T-cell (primary cell): Measurements from ENCODE around the gene REM1. TPM values are rescaled to one million over a fixed set of nuclear protein-coding genes. Genes with fewer than 3 reads are reported as not detected.
A peak's percentile ranks its signal among the peaks of the same experiment; 100 is the strongest.
"Not testable (repeated sequence)": the region's sequence is repeated elsewhere in the genome, so short reads cannot be mapped to it uniquely, and the experiment has no call there.

Experiments
- ATAC-seq, 4 experiments: fragments of 200-7000 bp in 3 of 4; fragments of 150-1000 bp in 1 of 4; cut with Tn5 transposase; replicated peaks in 1 of 4; 1 replicate in 3 of 4; 2 replicates in 1 of 4; pipeline ENCODE4 v1.10.0; 2021; ENCODE audit warnings: moderate library complexity in 3 of 4, mild to moderate bottlenecking in 2 of 4, moderate number of reproducible peaks in 1 of 4
- CTCF ChIA-PET, 2 donors: fragments of 300-600 bp; sonication (Branson Sonifier 250); formaldehyde crosslinking; loops; one replicate each; lab custom pipeline; 2022; ENCODE audit warnings: antibody characterized with exemption in 2 of 2; lab: Charles Lee
- POLR2A ChIA-PET, 2 donors: fragments of 300-600 bp; sonication (Branson Sonifier 250); formaldehyde crosslinking; loops; one replicate each; lab custom pipeline; 2022; ENCODE audit warnings: antibody characterized with exemption in 2 of 2; lab: Charles Lee
- DNase-seq, 35 experiments: peaks; one replicate each; pipeline versions ENCODE4 v3.0.0 to v3.0.0-alpha.2; 2013 to 2023
- H3K27ac ChIP-seq: one replicate; pipeline ENCODE4 v1.5.1; 2013; ENCODE audit warnings: low read length
- H3K27me3 ChIP-seq, 2 experiments: replicated peaks in 1 of 2; 1 replicate in 1 of 2; 2 replicates in 1 of 2; pipeline versions ENCODE4 v1.6.1 to v1.7.0; 2013; ENCODE audit warnings: low read length in 1 of 2, mixed read lengths in 1 of 2; ENCODE audit not compliant: control insufficient read depth in 2 of 2, insufficient read depth in 2 of 2; ENCODE audit errors: extremely low read depth in 1 of 2
- H3K36me3 ChIP-seq, 2 donors: 1 replicate in 1 of 2; 2 replicates in 1 of 2; pipeline versions ENCODE4 v1.6.1 to v1.7.0; 2013; ENCODE audit warnings: low read length in 1 of 2; ENCODE audit not compliant: control insufficient read depth in 2 of 2, insufficient read depth in 1 of 2; ENCODE audit errors: extremely low read depth in 1 of 2
- H3K4me1 ChIP-seq, 2 experiments: 1 replicate in 1 of 2; 2 replicates in 1 of 2; pipeline versions ENCODE4 v1.6.1 to v1.7.0; 2013; ENCODE audit warnings: low read length in 2 of 2, mixed read lengths in 1 of 2; ENCODE audit not compliant: insufficient read depth in 2 of 2, control insufficient read depth in 1 of 2; ENCODE audit errors: extremely low read depth in 1 of 2
- H3K4me3 ChIP-seq, 2 donors: 1 replicate in 1 of 2; 2 replicates in 1 of 2; pipeline versions ENCODE4 v1.5.1 to v1.7.0; 2013; ENCODE audit warnings: mild to moderate bottlenecking in 2 of 2, low read length in 1 of 2, moderate library complexity in 1 of 2; ENCODE audit not compliant: control insufficient read depth in 1 of 2; ENCODE audit errors: extremely low read depth in 1 of 2
- H3K9me3 ChIP-seq: 2 replicates; pipeline ENCODE4 v1.7.0; 2013
- H3K27ac Mint-ChIP-seq, 2 donors: one replicate each; pipeline ENCODE4 v1.8.0; 2020 to 2021; ENCODE audit warnings: mild to moderate bottlenecking in 2 of 2, mixed read lengths in 2 of 2
- H3K27me3 Mint-ChIP-seq, 2 donors: one replicate each; pipeline ENCODE4 v1.8.0; 2021 to 2022; ENCODE audit warnings: mixed read lengths in 2 of 2
- H3K36me3 Mint-ChIP-seq: one replicate; pipeline ENCODE4 v1.8.0; 2021; ENCODE audit warnings: mixed read lengths
- H3K4me1 Mint-ChIP-seq, 3 donors: one replicate each; pipeline ENCODE4 v1.8.0; 2020 to 2022; ENCODE audit warnings: mixed read lengths in 3 of 3, mild to moderate bottlenecking in 1 of 3
- H3K4me3 Mint-ChIP-seq, 3 donors: one replicate each; pipeline ENCODE4 v1.8.0; 2020 to 2022; ENCODE audit warnings: mild to moderate bottlenecking in 3 of 3, mixed read lengths in 3 of 3, moderate library complexity in 3 of 3
- H3K9me3 Mint-ChIP-seq, 3 donors: one replicate each; pipeline ENCODE4 v1.8.0; 2020 to 2022; ENCODE audit warnings: mixed read lengths in 3 of 3
- WGBS: methylation state at CpG from one replicate; pipeline ENCODE4 v1.1.5; 2013; ENCODE audit warnings: missing lambda C conversion rate; ENCODE audit not compliant: insufficient coverage; 5-methylcytosine and 5-hydroxymethylcytosine counted together
- total RNA-seq, 35 experiments: library from RNA in 6 of 35; stranded (reverse) in 6 of 35; fragments of 120-200 nt in 1 of 35; gene quantifications; one replicate each; pipeline versions ENCODE4 v1.2.1 to v1.2.4 and lab custom pipeline; 2013 to 2026

The REM1 gene, protein sequence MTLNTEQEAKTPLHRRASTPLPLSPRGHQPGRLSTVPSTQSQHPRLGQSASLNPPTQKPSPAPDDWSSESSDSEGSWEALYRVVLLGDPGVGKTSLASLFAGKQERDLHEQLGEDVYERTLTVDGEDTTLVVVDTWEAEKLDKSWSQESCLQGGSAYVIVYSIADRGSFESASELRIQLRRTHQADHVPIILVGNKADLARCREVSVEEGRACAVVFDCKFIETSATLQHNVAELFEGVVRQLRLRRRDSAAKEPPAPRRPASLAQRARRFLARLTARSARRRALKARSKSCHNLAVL
- total RNA-seq, result not detected
- not detected for total RNA-seq (2013)
- total RNA-seq (lab: John Stamatoyannopoulos, UW), result 0 to 0.09 (median 0) reads per million in 29 experiments

DNA sequence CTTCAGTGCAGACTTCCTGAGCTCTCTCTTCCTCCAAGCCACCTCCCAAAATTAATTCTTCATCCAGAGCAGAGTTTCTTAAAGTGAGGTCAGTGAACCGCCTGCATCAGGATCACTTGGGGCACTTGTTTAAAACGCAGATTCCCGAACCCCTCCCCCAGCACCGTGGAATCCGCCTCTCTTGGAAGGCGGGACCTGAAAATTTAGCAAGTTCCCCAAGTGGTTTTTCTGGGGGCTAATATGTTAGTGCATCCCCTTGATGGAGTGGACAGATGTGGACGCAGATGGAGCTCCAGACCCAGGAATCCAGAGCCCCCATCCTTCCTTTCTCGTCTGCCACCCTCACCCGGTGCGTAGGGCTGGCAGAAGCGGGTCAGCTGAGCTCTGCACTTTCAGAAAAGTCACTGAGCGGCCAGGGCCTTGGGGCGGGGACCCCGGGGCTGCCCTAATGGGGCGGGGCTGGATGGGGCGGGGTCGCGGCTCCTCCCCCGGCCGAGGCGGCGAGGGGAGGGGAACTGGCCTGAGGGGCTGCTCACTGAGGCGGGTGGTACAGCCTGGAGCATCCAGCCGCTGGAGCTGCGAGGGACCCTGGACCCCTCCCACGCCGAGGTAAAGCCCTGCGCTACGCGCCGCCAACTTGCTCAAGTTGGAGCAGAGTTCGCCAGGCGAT lies at the start of gene REM1, which contains the start of gene DEFB124:
Gene REM1 (plus strand): TSS at position 531 of the 670 bp plus-strand sequence. CDS start 1,158 bp downstream, outside the sequence.
Gene DEFB124 (minus strand): TSS at position 370 of the 670 bp plus-strand sequence. CDS start 2,114 bp downstream, outside the sequence.
- POLR2A ChIA-PET, result interaction anchor here in 1 of 2 donors (0.5 kb wide), 1 partner anchor 9 kb away, joined by 5 read pairs; no protein-coding TSS in a partner anchor
- peaks cover 0 to 4% (median 0%) of the 10 kb centered on the region in 3 donors for H3K9me3 Mint-ChIP-seq
- Histone ChIP-seq H3K27me3 (peaks cover 7 to 35% of the 10 kb centered on the region in 2 experiments), H3K36me3 (no peaks in the 10 kb centered on the region), H3K27ac (no peak within 1 kb of the TSS), H3K4me3 (no peak within 1 kb of the TSS), H3K4me1 (peaks cover 0 to 8% of the 10 kb centered on the region in 2 experiments), H3K9me3 (no peaks in the 10 kb centered on the region)
- no peaks in the 10 kb centered on the region for H3K36me3 Mint-ChIP-seq
- peaks cover 6 to 12% (median 7%) of the 10 kb centered on the region in 3 donors for H3K4me1 Mint-ChIP-seq
- H3K27me3 Mint-ChIP-seq, result peaks cover 47 to 58% of the 10 kb centered on the region in 2 donors
- 11% methylated on average over 26 of the region's 33 CpGs for WGBS
- ATAC-seq (no peak), DNase-seq (no peak)
- peak within 1 kb of the TSS in 1 of 2 donors; percentile 36 for H3K27ac Mint-ChIP-seq
- CTCF ChIA-PET, result no interaction called here
- H3K4me3 Mint-ChIP-seq, result peak within 1 kb of the TSS in 1 of 3 donors; percentile 24

DNA sequence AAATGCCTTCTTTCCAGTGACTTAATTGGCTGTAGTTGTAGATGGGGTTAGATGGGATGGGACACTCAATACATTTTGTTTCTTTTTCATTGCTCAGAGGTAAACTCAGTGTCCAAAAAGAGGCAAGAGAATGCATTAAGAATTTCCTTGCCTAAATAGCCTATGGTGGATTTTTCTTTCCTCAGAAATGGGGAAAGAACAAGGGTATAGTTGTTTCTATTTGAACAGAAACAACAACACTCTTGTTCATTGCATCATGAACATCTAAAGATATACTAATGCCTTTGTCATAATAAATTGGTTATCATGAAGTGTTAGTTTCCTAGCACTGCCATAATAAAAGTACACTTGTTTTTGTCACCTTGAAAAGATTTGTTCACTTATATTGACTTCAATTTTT lies 49.3 kb upstream of the REM1 start:
- POLR2A ChIA-PET, result no interaction called here
- CTCF ChIA-PET, result no interaction called here
- ATAC-seq, result no peak

DNA sequence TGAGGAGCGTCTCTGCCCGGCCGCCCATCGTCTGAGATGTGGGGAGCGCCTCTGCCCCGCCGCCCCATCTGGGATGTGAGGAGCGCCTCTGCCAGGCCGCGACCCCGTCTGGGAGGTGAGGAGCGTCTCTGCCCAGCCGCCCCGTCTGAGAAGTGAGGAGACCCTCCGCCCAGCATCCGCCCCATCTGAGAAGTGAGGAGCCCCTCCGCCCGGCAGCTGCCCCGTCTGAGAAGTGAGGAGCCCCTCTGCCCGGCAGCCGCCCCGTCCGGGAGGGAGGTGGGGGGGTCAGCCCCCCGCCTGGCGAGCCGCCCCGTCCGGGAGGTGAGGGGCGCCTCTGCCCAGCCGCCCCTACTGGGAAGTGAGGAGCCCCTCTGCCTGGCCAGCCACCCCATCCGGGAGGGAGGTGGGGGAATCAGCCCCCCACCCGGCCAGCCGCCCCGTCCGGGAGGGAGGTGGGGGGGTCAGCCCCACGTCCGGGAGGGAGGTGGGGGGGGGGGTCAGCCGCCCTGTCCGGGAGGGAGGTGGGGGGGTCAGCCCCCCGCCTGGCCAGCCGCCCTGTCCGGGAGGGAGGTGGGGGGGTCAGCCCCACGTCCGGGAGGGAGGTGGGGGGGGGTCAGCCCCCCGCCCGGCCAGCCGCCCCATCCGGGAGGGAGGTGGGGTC lies 48.1 kb upstream of the REM1 start:
- H3K36me3 Mint-ChIP-seq, CTCF ChIA-PET, H3K9me3 ChIP-seq, H3K36me3 ChIP-seq, H3K4me3 ChIP-seq, H3K27me3 ChIP-seq, H3K27ac Mint-ChIP-seq, POLR2A ChIA-PET, H3K27ac ChIP-seq, H3K9me3 Mint-ChIP-seq, H3K4me3 Mint-ChIP-seq, H3K4me1 Mint-ChIP-seq, H3K27me3 Mint-ChIP-seq, DNase-seq, H3K4me1 ChIP-seq, ATAC-seq: not testable (repeated sequence)
- no CpG with 5 or more reads among the region's 48 CpGs for WGBS

More for the DNA sequence above, 49.3 kb upstream of the REM1 start:
- Histone ChIP-seq H3K9me3 (no peaks in the 10 kb centered on the region), H3K27ac (no peak overlapping the region), H3K27me3 (peaks cover 0 to 4% of the 10 kb centered on the region in 2 experiments), H3K4me1 (no peaks in the 10 kb centered on the region), H3K4me3 (no peak overlapping the region), H3K36me3 (no peaks in the 10 kb centered on the region)
- Mint-ChIP-seq H3K27me3 (peaks cover 3 to 4% of the 10 kb centered on the region in 2 donors), H3K4me1 (no peaks in the 10 kb centered on the region), H3K27ac (no peak overlapping the region), H3K9me3 (no peaks in the 10 kb centered on the region), H3K4me3 (no peak overlapping the region), H3K36me3 (no peaks in the 10 kb centered on the region)
- no peak for DNase-seq

DNA sequence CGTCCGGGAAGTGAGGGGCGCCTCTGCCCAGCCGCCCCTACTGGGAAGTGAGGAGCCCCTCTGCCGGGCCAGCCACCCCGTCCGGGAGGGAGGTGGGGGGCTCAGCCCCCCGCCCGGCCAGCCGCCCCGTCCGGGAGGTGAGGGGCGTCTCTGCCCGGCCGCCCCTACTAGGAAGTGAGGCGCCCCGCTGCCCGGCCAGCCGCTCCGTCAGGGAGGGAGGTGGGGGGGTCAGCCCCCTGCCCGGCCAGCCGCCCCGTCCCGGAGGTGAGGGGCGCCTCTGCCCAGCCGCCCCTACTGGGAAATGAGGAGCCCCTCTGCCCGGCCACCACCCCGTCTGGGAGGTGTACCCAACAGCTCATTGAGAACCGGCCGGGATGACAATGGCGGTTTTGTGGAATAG lies 47.5 kb upstream of the REM1 start:
- H3K4me1 Mint-ChIP-seq, CTCF ChIA-PET, H3K27me3 Mint-ChIP-seq, H3K4me1 ChIP-seq, H3K36me3 ChIP-seq, ATAC-seq, H3K27me3 ChIP-seq, H3K9me3 Mint-ChIP-seq, H3K27ac ChIP-seq, H3K9me3 ChIP-seq, DNase-seq, POLR2A ChIA-PET, H3K36me3 Mint-ChIP-seq, H3K27ac Mint-ChIP-seq, H3K4me3 Mint-ChIP-seq, H3K4me3 ChIP-seq: not testable (repeated sequence)
- WGBS, result 95% methylated on average over 4 of the region's 31 CpGs

DNA sequence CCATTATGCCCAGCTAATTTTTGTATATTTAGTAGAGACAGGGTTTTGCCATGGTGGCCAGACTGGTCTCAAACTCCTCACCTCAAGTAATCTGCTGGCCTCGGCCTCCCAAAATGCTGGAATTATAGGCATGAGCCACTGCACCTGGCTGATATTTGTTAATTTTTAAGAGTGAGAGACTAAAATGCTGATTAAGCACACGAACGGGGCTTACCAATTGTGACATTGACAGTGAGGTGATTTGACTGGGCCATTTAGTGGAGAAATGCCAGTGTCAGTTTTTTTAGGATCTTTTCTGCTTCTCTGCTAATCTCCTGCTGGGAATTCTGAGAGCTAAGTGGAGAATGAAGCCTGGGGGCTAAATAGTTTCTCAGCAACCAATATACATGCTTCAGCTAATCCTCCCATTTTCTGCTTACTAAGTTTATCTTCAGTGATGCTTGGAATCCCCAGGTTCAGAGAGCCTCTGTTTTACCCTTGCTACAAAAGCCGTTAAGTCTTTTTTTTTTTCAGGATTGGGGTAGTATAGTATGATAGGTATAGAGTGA lies 44.4 kb upstream of the REM1 start:
- 31% methylated on average over 3 of the region's 4 CpGs for WGBS
- no peaks in the 10 kb centered on the region for H3K9me3 Mint-ChIP-seq

DNA sequence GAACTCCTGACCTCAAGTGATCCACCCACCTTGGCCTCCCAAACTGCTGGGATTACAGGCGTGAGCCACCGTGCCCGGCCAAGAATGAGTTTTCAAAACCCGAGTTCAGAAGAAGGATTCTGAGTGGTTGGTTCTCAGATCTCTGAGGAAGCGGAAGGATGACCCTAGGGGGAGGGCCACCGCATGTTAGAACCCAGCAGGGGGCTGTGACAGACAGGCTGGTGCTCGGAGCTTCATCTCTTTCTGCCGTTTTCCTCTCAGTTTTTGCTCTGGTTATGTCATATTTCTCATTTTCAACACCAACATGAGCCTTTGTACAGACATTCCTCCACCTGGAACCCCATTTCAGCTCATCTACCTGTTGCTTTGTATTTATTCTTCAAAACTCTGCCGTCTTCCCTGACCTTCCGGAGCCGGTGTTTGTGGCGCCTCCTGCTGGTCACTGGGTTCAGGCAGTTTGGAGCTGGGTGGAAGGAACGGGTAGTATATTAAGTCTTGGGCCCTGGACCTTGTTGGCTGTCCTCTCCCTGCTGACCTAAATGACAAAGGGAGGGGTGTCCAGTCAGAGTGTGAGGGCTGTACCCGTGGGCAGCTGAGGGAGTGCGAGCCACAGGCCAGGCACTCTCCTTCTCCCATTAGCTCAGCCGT lies 35.0 kb upstream of the REM1 start, which contains the start of gene DEFB123:
Gene DEFB123 (plus strand): TSS at position 621 of the 648 bp plus-strand sequence. CDS start 67 bp downstream, outside the sequence.
- Mint-ChIP-seq H3K27ac (no peak within 1 kb of the TSS), H3K9me3 (no peaks in the 10 kb centered on the region)
- WGBS, result 77% methylated on average over 10 of the region's 16 CpGs

More for the DNA sequence above, 44.4 kb upstream of the REM1 start:
- Histone ChIP-seq H3K9me3 (no peaks in the 10 kb centered on the region), H3K36me3 (no peaks in the 10 kb centered on the region), H3K4me1 (no peaks in the 10 kb centered on the region), H3K27me3 (peaks cover 0 to 4% of the 10 kb centered on the region in 2 experiments), H3K27ac (no peak overlapping the region), H3K4me3 (no peak overlapping the region)
- Mint-ChIP-seq H3K27me3 (peaks cover 12 to 20% of the 10 kb centered on the region in 2 donors), H3K36me3 (no peaks in the 10 kb centered on the region), H3K27ac (no peak overlapping the region), H3K4me3 (no peak overlapping the region), H3K4me1 (no peaks in the 10 kb centered on the region)
- ChIA-PET POLR2A (no interaction called here), CTCF (no interaction called here)
- no peak for ATAC-seq
- DNase-seq, result no peak

More for the DNA sequence above, 35.0 kb upstream of the REM1 start, which contains the start of gene DEFB123:
- H3K4me3 Mint-ChIP-seq, result no peak within 1 kb of the TSS
- Histone ChIP-seq H3K36me3 (no peaks in the 10 kb centered on the region), H3K27ac (no peak within 1 kb of the TSS), H3K9me3 (no peaks in the 10 kb centered on the region), H3K4me3 (no peak within 1 kb of the TSS), H3K4me1 (no peaks in the 10 kb centered on the region), H3K27me3 (peaks cover 0 to 19% of the 10 kb centered on the region in 2 experiments)
- peaks cover 10 to 15% of the 10 kb centered on the region in 2 donors for H3K27me3 Mint-ChIP-seq
- ChIA-PET POLR2A (no interaction called here), CTCF (interaction anchor here in 1 of 2 donors (0.5 to 0.6 kb wide), 2 partner anchors 8 to 20 kb away, joined by 5 read pairs; no protein-coding TSS in a partner anchor)
- DNase-seq (no peak), ATAC-seq (no peak)
- H3K36me3 Mint-ChIP-seq, result no peaks in the 10 kb centered on the region
- no peaks in the 10 kb centered on the region for H3K4me1 Mint-ChIP-seq
